ENCODE data around the gene KIF13A.
"Not testable (repeated sequence)": the region's sequence is repeated elsewhere in the genome, so short reads cannot be mapped to it uniquely, and the experiment has no call there.

KIF13A gene

DNA sequence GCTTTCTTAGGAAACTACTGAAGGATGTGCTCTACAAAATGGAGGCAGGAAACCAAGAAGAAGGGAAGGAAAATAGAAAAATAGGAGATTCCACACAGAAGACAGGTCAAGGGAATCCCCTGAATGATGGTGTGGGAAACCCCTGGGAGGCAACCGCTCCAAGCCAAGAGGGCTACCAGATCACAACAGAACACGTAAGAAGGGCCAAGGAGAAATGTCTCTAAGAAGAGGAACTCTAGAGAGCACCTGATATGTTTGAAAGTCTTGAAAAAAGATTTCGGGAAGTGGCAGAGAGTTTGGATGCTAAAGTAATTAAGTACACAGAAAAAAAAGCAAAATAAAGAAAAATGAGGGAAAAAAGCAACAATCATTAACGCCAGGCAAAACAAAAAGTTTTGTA lies 7.1 kb downstream of the KIF13A start:
- Histone ChIP-seq H3K27ac (ENCODE audit: low read depth, low read length) (no peak overlapping the region), H3K4me3 (ENCODE audit: low read depth, low read length) (no peak overlapping the region), H3K9me3 (ENCODE audit: control insufficient read depth, insufficient read depth, low read depth, low read length) (no peaks in the 10 kb centered on the region), H3K36me3 (ENCODE audit: control insufficient read depth, insufficient read depth, low read length) (peaks cover 3% of the 10 kb centered on the region; the same call in 1 of the 2 replicates), H3K27me3 (ENCODE audit: control insufficient read depth, insufficient read depth, low read length) (no peaks in the 10 kb centered on the region), H3K9ac (ENCODE audit: low read length) (no peak overlapping the region), H3K4me1 (ENCODE audit: control insufficient read depth, insufficient read depth, low read length) (peaks cover 15% of the 10 kb centered on the region; the same call in 1 of the 2 replicates)

DNA sequence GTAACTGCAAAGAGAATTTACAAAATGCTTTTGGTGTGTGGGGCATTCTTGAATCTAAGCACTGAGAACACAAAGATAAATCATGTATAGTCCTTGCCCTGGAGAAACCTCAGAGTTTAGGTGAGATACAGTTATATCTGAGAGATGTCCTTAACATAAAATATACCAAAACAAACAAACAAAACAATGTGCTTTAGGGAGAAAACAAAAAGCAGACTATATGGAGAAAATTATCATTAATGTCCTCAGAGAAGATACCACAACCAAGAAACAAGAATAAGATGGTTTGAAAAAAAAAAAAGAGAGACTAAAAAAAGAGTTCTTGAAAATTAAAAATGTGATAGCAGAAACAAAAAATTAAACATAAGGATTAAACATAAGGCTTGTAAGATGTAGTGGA lies 8.0 kb downstream of the KIF13A start:
- H3K4me3 ChIP-seq (ENCODE audit: low read depth, low read length) = no peak overlapping the region
- H3K27ac ChIP-seq (ENCODE audit: low read depth, low read length) = no peak overlapping the region
- peaks cover 9% of the 10 kb centered on the region; the same call in 1 of the 2 replicates for H3K4me1 ChIP-seq (ENCODE audit: control insufficient read depth, insufficient read depth, low read length)
- H3K9me3 ChIP-seq (ENCODE audit: control insufficient read depth, insufficient read depth, low read depth, low read length) = no peaks in the 10 kb centered on the region
- no peaks in the 10 kb centered on the region for H3K27me3 ChIP-seq (ENCODE audit: control insufficient read depth, insufficient read depth, low read length)
- no peak overlapping the region for H3K9ac ChIP-seq (ENCODE audit: low read length)
- peaks cover 3% of the 10 kb centered on the region; the same call in 1 of the 2 replicates for H3K36me3 ChIP-seq (ENCODE audit: control insufficient read depth, insufficient read depth, low read length)

DNA sequence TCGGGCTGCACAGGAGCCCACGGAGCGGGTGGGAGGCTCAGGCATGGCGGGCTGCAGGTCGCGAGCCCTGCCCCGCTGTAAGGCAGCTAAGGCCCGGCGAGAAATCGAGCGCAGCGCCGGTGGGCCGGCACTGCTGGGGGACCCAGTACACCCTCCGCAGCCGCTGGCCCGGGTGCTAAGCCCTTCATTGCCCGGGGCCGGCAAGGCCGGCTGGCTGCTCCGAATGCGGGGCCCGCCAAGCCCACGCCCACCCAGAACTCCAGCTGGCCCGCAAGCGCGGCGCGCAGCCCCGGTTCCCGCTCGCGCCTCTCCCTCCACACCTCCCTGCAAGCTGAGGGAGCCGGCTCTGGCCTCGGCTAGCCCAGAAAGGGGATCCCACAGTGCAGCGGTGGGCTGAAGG lies 11.2 kb downstream of the KIF13A start:
- peaks cover 29% of the 10 kb centered on the region for H3K4me1 ChIP-seq (ENCODE audit: control insufficient read depth, insufficient read depth, low read length)
- not testable (repeated sequence) for H3K9ac ChIP-seq (ENCODE audit: low read length); H3K4me3 ChIP-seq (ENCODE audit: low read depth, low read length); H3K27ac ChIP-seq (ENCODE audit: low read depth, low read length); H3K27me3 ChIP-seq (ENCODE audit: control insufficient read depth, insufficient read depth, low read length); H3K9me3 ChIP-seq (ENCODE audit: control insufficient read depth, insufficient read depth, low read depth, low read length); H3K36me3 ChIP-seq (ENCODE audit: control insufficient read depth, insufficient read depth, low read length)

DNA sequence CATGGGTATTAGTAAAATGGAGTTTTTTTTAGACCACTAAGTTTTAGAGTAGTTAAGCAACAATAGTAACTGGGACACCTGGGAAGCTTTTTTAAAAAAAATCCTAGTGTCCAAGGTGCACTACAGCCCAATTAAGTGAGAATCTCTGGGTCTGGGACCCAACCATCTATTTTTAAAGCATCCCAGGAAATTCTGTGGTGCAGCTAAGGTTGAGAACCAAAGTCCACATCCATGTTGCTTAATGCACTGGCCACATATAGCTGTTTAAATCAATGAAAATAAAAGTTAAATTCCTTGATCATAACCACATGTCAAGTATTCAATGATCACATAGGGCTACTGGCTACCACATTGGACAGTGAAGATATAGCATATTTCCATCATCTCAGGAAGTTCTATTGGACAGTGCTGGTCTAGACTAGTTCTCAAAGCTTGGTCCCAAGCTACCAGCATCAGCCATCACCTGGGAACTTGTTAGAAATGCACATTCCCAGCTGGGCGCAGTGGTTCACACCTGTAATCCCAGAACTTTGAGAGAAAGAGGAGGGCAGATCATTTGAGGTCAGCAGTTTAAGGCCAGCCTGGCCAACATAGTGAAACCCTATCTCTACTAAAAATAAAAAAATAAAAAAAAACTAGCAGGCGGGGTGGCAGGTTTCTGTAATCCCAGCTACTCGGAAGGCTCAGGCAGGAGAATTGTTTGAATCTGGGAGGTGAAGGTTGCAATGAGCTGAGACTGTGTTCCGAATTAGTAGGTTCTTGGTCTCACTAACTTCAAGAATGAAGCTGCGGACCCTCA lies 12.7 kb downstream of the KIF13A start:
- H3K4me3 ChIP-seq (ENCODE audit: low read depth, low read length) = no peak overlapping the region
- no peak overlapping the region for H3K27ac ChIP-seq (ENCODE audit: low read depth, low read length)
- H3K36me3 ChIP-seq (ENCODE audit: control insufficient read depth, insufficient read depth, low read length) = no peaks in the 10 kb centered on the region
- peaks cover 29% of the 10 kb centered on the region for H3K4me1 ChIP-seq (ENCODE audit: control insufficient read depth, insufficient read depth, low read length)
- H3K9ac ChIP-seq (ENCODE audit: low read length) = no peak overlapping the region
- H3K9me3 ChIP-seq (ENCODE audit: control insufficient read depth, insufficient read depth, low read depth, low read length) = no peaks in the 10 kb centered on the region
- H3K27me3 ChIP-seq (ENCODE audit: control insufficient read depth, insufficient read depth, low read length) = no peaks in the 10 kb centered on the region

DNA sequence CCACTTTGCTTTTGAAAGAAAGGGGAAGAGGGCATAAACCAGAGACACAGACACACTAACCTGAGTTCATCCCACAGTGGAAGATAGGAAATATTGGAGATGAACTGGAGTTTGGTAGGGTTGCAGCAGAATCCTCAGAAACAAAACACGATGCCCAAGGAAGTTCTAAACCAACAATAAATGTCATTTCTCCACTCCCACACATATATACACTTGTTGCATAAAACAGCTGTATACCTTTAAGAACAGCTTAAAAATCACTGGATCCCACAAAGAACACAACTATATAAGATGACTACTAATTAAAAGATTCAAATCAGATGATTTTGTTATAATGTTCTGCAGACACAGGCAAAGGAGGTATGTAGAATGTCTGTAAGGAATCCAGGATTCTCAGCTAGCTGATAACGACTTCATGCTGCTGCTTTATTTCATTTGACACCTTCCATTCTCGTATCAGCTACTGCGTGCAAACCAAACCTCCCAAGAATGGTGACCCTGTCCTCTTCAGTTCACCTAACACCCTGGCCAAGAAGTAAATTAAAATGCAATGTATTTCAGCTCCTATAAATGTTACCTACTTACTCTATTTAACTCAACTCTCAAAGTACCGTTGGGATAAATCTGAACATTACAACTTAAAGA lies 14.3 kb downstream of the KIF13A start:
- H3K4me1 ChIP-seq (ENCODE audit: control insufficient read depth, insufficient read depth, low read length) = peaks cover 34% of the 10 kb centered on the region
- H3K4me3 ChIP-seq (ENCODE audit: low read depth, low read length) = no peak overlapping the region
- no peaks in the 10 kb centered on the region for H3K27me3 ChIP-seq (ENCODE audit: control insufficient read depth, insufficient read depth, low read length)
- no peak overlapping the region for H3K9ac ChIP-seq (ENCODE audit: low read length)
- H3K27ac ChIP-seq (ENCODE audit: low read depth, low read length) = peak overlapping the region; percentile 78
- no peaks in the 10 kb centered on the region for H3K36me3 ChIP-seq (ENCODE audit: control insufficient read depth, insufficient read depth, low read length)
- no peaks in the 10 kb centered on the region for H3K9me3 ChIP-seq (ENCODE audit: control insufficient read depth, insufficient read depth, low read depth, low read length)

DNA sequence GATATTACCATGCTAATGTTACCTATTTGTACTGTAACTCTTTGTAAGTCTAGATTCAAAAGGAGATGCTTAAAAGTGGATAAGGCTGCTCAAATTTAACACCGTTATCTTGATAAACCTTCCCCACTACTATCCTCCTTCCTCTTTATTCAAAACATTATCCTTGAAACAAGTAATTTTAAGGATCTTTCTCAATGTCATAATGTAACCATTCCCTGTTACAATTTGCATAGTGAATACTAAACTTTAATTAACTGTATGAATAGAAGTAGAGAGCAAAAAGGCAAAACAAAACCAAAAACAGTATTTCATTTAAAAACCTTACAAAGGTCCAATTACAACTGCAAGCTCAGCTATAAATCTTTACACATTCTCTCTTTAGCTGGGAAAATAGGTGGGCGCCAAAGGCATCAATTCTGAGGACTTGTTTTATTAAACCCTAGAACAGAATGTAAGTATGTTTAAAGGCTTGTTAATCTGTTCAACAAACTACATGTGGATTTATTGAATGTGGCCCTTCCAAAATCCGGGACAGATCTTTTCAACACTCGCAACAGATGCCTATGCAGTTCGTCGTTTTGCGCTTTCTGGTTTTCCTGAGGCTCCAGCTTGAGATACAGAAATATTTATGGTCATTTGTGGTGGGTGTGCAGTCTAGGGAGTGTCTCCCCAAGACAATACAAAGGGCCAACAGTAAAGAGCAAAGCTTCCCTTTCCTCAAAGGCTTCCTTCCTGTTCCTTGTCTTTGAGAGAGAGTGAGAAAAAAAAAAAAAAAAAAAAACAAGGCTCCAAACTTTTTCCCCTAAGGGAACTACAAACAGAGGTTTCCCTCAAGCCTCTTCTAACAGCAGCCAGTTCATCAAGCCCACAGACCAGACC lies 15.1 kb downstream of the KIF13A start:
- Histone ChIP-seq H3K9me3 (ENCODE audit: control insufficient read depth, insufficient read depth, low read depth, low read length) (no peaks in the 10 kb centered on the region), H3K4me3 (ENCODE audit: low read depth, low read length) (no peak overlapping the region; the same call in 1 of the 2 replicates), H3K27ac (ENCODE audit: low read depth, low read length) (peak overlapping the region; percentile 78), H3K27me3 (ENCODE audit: control insufficient read depth, insufficient read depth, low read length) (no peaks in the 10 kb centered on the region), H3K9ac (ENCODE audit: low read length) (no peak overlapping the region), H3K36me3 (ENCODE audit: control insufficient read depth, insufficient read depth, low read length) (no peaks in the 10 kb centered on the region), H3K4me1 (ENCODE audit: control insufficient read depth, insufficient read depth, low read length) (peaks cover 37% of the 10 kb centered on the region)

DNA sequence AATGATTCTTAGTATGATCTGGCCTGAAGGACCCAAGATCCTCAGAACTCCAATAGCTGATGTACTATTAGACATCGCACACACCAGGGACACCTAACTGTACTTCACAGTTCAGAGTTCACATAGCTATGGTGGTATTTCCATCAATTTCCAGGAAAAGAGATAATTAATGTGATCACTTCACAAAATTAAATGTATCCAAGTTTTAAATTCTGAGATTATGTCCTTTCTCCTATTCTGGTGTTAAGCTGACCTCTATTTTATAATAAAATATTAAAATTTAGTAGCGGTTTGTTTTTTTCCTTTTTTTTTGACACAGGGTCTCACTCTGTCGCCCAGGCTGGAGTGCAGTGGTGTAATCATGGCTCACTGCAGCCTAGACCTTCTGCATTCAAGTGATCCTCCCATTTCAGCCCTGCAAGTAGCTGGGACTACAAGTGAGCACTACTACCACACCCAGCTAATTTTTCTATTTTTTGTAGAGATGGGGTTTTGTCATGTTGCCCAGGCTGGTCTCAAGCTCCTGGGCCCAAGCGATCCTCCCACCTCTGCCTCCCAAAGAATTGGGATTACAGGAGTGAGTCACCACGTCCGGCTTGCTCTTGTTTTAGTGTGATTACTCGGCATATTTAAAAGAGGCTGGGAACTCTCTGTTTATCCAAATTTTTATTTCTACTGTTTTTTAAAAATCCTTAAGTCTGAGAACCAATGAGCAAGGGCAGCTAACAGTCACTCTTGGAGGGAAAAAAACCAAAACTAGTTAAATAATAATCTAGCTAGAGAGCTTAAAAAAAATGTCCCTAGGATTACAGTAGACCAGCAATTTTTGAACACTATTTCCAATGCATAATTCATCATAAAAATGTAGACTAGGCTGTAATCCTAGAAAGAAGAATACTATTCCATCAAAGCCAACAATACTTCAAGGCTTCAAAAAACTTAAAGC lies 16.0 kb downstream of the KIF13A start:
- peaks cover 37% of the 10 kb centered on the region for H3K4me1 ChIP-seq (ENCODE audit: control insufficient read depth, insufficient read depth, low read length)
- peak overlapping the region; percentile 78 for H3K27ac ChIP-seq (ENCODE audit: low read depth, low read length)
- no peaks in the 10 kb centered on the region for H3K9me3 ChIP-seq (ENCODE audit: control insufficient read depth, insufficient read depth, low read depth, low read length)
- no peak overlapping the region for H3K4me3 ChIP-seq (ENCODE audit: low read depth, low read length)
- H3K27me3 ChIP-seq (ENCODE audit: control insufficient read depth, insufficient read depth, low read length) = no peaks in the 10 kb centered on the region
- H3K9ac ChIP-seq (ENCODE audit: low read length) = no peak overlapping the region
- H3K36me3 ChIP-seq (ENCODE audit: control insufficient read depth, insufficient read depth, low read length) = no peaks in the 10 kb centered on the region

DNA sequence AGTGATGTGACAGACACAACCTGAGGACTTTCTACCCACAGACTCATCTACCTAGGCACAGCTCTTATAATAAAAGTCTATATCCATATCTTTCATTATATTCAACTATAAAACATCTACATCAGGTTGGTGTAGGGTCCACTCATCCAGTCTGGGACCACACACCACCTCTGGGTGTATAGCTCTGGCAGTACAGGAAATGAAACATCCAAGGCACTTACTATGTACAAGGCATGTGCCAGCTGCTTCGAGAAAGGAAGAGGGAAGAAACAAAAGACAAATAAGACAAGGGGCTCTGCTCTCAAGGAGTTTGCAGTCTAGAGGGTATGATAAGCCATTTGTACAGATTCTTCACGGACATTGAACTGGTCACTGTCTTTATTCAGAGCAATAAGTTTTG lies 18.6 kb downstream of the KIF13A start:
- H3K4me1 ChIP-seq (ENCODE audit: control insufficient read depth, insufficient read depth, low read length) = peaks cover 34% of the 10 kb centered on the region

DNA sequence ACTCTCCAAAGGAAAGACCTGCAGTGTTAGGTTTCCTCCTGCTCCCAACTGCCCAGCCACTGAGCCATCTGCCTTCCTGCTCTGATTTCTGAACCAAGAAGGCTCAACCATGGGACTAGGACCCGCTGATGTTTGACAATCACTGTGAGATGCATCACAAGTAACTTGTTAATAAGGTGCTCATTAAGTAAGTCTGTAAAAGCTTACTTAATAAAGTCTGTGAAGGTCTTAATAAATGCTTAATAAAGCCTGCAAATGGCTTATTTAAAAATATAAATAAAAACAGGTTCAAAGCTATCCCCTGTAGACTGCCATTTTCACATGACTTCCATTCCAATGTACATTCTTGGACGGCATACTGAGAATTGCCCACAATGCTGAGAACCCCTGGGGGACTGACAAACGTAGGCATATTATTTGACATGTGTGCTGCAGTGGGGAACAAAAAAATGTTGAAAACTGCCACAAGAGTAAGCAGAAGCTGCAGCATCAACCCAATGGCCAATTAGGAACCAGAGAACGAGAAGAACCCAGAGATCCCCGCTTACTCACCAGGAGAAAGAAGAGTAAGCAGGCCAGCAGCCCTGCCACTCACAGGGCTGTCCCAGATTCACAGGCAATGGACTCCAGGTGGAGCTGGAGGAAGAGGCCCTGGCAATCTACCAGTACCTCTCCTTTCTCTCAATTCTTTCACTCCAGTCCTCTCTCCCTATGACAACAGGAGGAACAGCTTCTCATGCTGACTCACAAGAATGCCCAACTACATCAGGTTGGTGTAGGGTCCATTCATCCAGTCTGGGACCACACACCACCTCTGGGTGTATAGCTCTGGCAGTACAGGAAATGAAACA lies 19.5 kb downstream of the KIF13A start:
- Histone ChIP-seq H3K9ac (ENCODE audit: low read length) (no peak overlapping the region), H3K27me3 (ENCODE audit: control insufficient read depth, insufficient read depth, low read length) (no peaks in the 10 kb centered on the region), H3K4me3 (ENCODE audit: low read depth, low read length) (no peak overlapping the region), H3K27ac (ENCODE audit: low read depth, low read length) (no peak overlapping the region), H3K4me1 (ENCODE audit: control insufficient read depth, insufficient read depth, low read length) (peaks cover 24% of the 10 kb centered on the region), H3K9me3 (ENCODE audit: control insufficient read depth, insufficient read depth, low read depth, low read length) (no peaks in the 10 kb centered on the region), H3K36me3 (ENCODE audit: control insufficient read depth, insufficient read depth, low read length) (no peaks in the 10 kb centered on the region)

More for the DNA sequence above, 18.6 kb downstream of the KIF13A start:
- Histone ChIP-seq H3K36me3 (ENCODE audit: control insufficient read depth, insufficient read depth, low read length) (no peaks in the 10 kb centered on the region), H3K27me3 (ENCODE audit: control insufficient read depth, insufficient read depth, low read length) (no peaks in the 10 kb centered on the region), H3K27ac (ENCODE audit: low read depth, low read length) (no peak overlapping the region), H3K9ac (ENCODE audit: low read length) (no peak overlapping the region), H3K9me3 (ENCODE audit: control insufficient read depth, insufficient read depth, low read depth, low read length) (no peaks in the 10 kb centered on the region), H3K4me3 (ENCODE audit: low read depth, low read length) (no peak overlapping the region)
